A673 (cell line): ENCODE data around the gene MZB1. TPM values are rescaled to one million over a fixed set of nuclear protein-coding genes. Genes with fewer than 3 reads are reported as not detected.

ENCODE experiments used
- BruUV-seq: library from RNA; stranded (reverse); fragments of 400-500 nt; replicated peaks from 2 replicates; lab custom pipeline; 2021; lab: Mats Ljungman, UMichigan
- CTCF ChIA-PET: fragments of 300-600 bp; sonication (Branson Sonifier 250); formaldehyde crosslinking; loops from one replicate; lab custom pipeline; 2022; ENCODE audit warnings: antibody characterized with exemption; lab: Charles Lee
- POLR2A ChIA-PET: fragments of 300-600 bp; sonication (Branson Sonifier 250); formaldehyde crosslinking; loops from one replicate; lab custom pipeline; 2022; ENCODE audit warnings: antibody characterized with exemption; ENCODE audit not compliant: low non-redundant PET; lab: Charles Lee
- DNase-seq: peaks from one replicate; pipeline ENCODE4 v3.0.0-alpha.2; 2015; ENCODE audit warnings: low spot score
- H3K27ac ChIP-seq: fragments of 200-600 bp; sonication (generic); 2 replicates; pipeline ENCODE4 v1.5.1; 2016; ENCODE audit warnings: mixed run types, low read depth, mild to moderate bottlenecking, mixed read lengths, antibody characterized with exemption, low read length; ENCODE audit not compliant: poor library complexity, severe bottlenecking
- H3K27me3 ChIP-seq: fragments of 200-600 bp; sonication (generic); replicated peaks from 2 replicates; pipeline ENCODE4 v1.6.1; 2017; ENCODE audit warnings: mixed run types, low read depth, mild to moderate bottlenecking, mixed read lengths, antibody characterized with exemption, low read length; ENCODE audit not compliant: insufficient read depth, poor library complexity
- H3K36me3 ChIP-seq: fragments of 200-600 bp; sonication (generic); 2 replicates; pipeline ENCODE4 v1.6.1; 2016; ENCODE audit warnings: mixed run types, mild to moderate bottlenecking, mixed read lengths, antibody characterized with exemption, low read length; ENCODE audit not compliant: insufficient read depth, poor library complexity, severe bottlenecking
- H3K4me1 ChIP-seq: fragments of 200-600 bp; sonication (generic); 2 replicates; pipeline ENCODE4 v1.6.1; 2017; ENCODE audit warnings: mixed run types, mild to moderate bottlenecking, mixed read lengths, antibody characterized with exemption, low read length; ENCODE audit not compliant: insufficient read depth, poor library complexity, severe bottlenecking
- H3K4me3 ChIP-seq: fragments of 200-600 bp; sonication (generic); 2 replicates; pipeline ENCODE4 v1.5.1; 2016; ENCODE audit warnings: low read depth, mixed run types, mild to moderate bottlenecking, mixed read lengths, low read length; ENCODE audit not compliant: poor library complexity, severe bottlenecking
- H3K9me3 ChIP-seq: fragments of 200-600 bp; sonication (generic); 2 replicates; pipeline ENCODE4 v1.6.1; 2016; ENCODE audit warnings: mixed run types, low read depth, mild to moderate bottlenecking, mixed read lengths, antibody characterized with exemption, low read length; ENCODE audit not compliant: poor library complexity, severe bottlenecking
- EZH2 ChIP-seq: fragments of 200-600 bp; sonication (generic); IDR thresholded peaks from 2 replicates; pipeline ENCODE4 v1.6.1; 2017; ENCODE audit warnings: borderline replicate concordance, low read depth, mild to moderate bottlenecking, mixed read lengths, antibody characterized with exemption, low read length; ENCODE audit not compliant: poor library complexity, severe bottlenecking
- intact Hi-C: fragments of 100-400 bp; cut with micrococcal nuclease; formaldehyde crosslinking; loops from one replicate; pipeline ENCODE4 v1.10.0; 2022; ENCODE audit not compliant: unreplicated experiment
- total RNA-seq: library from RNA; stranded (reverse); gene quantifications from 2 replicates; pipeline ENCODE4 v1.2.3, GENCODE V29; 2021
- TF ChIP-seq, protein P1 (sequence below): fragments of 300-800, 200-600 bp; sonication (generic); conservative IDR thresholded peaks from 2 replicates; pipeline ENCODE4 v1.5.1; 2017; ENCODE audit warnings: low read depth, mild to moderate bottlenecking, antibody characterized with exemption, low read length, moderate library complexity, mixed read lengths

Gene MZB1
- total RNA-seq, 1 experiment from 2014 or later, result not detected

DNA sequence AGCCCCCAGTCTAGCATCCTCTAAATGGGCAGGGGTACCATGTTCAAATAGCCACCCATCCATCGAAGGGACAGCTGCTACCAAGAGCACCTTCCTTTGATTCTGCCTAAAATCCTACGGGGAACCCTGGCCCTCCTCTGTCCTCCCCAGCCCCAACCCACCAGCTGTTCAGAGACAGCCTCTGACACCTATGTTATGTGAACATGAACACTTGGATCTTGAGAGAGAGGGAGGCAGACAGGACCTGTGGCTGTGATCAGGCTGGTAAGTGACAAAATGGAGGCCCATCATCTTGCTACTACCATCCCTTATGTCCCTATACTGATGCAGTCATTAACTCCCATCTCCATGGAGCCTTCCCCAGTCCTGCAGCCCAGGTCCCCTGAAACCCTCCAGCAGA is 14.8 kb downstream of the MZB1 start:
- Histone ChIP-seq H3K36me3 (peaks cover 12% of the 10 kb centered on the region), H3K4me1 (no peaks in the 10 kb centered on the region), H3K27ac (no peak overlapping the region), H3K9me3 (no peaks in the 10 kb centered on the region), H3K4me3 (no peak overlapping the region), H3K27me3 (no peaks in the 10 kb centered on the region)
- ChIA-PET CTCF (no interaction called here), POLR2A (no interaction called here)
- no TSS peak for BruUV-seq
- TF ChIP-seq, protein P1, sequence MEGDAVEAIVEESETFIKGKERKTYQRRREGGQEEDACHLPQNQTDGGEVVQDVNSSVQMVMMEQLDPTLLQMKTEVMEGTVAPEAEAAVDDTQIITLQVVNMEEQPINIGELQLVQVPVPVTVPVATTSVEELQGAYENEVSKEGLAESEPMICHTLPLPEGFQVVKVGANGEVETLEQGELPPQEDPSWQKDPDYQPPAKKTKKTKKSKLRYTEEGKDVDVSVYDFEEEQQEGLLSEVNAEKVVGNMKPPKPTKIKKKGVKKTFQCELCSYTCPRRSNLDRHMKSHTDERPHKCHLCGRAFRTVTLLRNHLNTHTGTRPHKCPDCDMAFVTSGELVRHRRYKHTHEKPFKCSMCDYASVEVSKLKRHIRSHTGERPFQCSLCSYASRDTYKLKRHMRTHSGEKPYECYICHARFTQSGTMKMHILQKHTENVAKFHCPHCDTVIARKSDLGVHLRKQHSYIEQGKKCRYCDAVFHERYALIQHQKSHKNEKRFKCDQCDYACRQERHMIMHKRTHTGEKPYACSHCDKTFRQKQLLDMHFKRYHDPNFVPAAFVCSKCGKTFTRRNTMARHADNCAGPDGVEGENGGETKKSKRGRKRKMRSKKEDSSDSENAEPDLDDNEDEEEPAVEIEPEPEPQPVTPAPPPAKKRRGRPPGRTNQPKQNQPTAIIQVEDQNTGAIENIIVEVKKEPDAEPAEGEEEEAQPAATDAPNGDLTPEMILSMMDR, result no peak
- no peak for TF ChIP-seq EZH2
- intact Hi-C loops, result no loop called here
- DNase-seq, result no peak

DNA sequence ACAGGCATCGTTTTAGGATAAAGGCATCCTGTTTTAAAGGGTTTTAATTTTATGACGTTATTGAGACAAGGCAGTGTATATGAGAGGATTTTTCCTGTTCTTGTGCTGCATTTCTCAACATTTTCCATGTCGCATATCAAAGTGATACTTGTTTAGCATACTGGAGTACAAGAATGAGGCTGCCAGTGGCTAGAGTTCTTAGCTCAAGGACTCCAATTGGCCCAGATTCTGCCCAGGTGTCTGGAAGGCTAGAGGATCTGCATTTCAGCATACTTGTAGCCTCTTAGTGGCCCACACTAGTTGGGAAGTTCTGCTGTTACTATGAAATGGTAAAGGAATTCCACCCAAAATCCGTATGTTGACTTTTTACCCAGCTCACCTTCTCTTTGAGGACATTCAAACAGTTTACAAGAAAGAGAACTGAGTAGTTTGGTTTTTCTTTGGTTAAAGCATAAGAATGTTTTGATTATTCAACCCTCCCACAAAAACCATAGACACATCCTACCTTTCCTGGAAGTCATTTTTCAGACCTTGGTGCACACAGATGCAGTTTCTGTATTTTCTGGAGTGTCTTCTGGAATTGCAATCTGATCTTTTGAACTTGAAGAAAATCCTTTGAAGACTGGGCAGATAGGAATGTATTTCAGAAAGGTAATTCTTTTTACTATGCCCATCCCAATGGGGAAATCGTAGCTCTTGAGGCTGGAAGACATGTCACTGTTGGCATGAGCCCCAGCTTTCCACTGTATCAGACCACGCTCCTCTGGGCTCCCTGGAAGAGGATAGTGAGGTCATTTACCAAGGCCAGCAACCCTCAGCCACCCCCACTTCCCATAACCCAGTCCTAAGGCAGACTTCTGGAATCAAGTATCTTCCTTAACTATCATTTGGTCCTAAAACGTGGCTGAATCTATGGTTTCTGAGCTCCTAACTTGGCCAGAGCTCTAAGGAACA is 18.0 kb downstream of the MZB1 start:
- BruUV-seq, result no TSS peak
- CTCF ChIA-PET, result no interaction called here
- no peak for DNase-seq

DNA sequence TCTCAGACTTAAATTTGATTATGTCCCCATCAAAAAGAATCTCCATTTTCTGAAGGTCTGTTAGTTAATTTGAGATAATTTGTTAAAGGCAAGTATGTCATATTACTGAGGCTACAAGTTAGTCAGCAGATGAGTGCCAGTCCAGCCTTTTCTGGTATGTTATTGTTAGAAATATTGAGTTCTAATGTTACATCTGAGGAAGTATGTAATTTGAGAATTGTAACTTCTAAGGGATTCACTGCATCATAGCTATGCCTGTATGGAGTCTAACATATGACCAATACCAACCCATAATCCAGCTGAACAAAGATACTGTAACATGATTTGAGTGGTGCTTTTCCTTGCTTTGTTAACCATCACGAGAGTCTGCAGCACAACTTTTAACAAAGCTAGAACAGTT is 20.5 kb downstream of the MZB1 start:
- TF ChIP-seq, protein P1, result no peak
- TF ChIP-seq EZH2, result no peak
- intact Hi-C loops, result no loop called here
- peaks cover 66% of the 10 kb centered on the region for H3K36me3 ChIP-seq
- H3K27me3 ChIP-seq, result no peaks in the 10 kb centered on the region
- DNase-seq, result no peak
- no TSS peak for BruUV-seq
- no peak overlapping the region for H3K4me3 ChIP-seq
- no peak overlapping the region for H3K27ac ChIP-seq
- CTCF ChIA-PET, result interaction anchor here (0.5 to 1.2 kb wide), 3 partner anchors 49 to 790 kb away, joined by 4 to 12 read pairs (median 4); no protein-coding TSS in a partner anchor
- H3K4me1 ChIP-seq, result no peaks in the 10 kb centered on the region
- POLR2A ChIA-PET, result no interaction called here
- H3K9me3 ChIP-seq, result no peaks in the 10 kb centered on the region

More for the DNA sequence above, 18.0 kb downstream of the MZB1 start:
- H3K27ac ChIP-seq, result no peak overlapping the region
- H3K4me1 ChIP-seq, result no peaks in the 10 kb centered on the region
- H3K27me3 ChIP-seq, result no peaks in the 10 kb centered on the region
- POLR2A ChIA-PET, result interaction anchor here (0.6 kb wide), 1 partner anchor 10 kb away, joined by 4 read pairs; no protein-coding TSS in a partner anchor
- no peak overlapping the region for H3K4me3 ChIP-seq
- TF ChIP-seq EZH2, result no peak
- TF ChIP-seq, protein P1, result no peak
- peaks cover 41% of the 10 kb centered on the region for H3K36me3 ChIP-seq
- intact Hi-C loops, result no loop called here
- no peaks in the 10 kb centered on the region for H3K9me3 ChIP-seq
